NB4 (cell line): Measurements from ENCODE around the gene FPR1.

Source experiments
- CTCF ChIP-seq: IDR thresholded peaks from one replicate; pipeline ENCODE4 v1.5.1; 2012; ENCODE audit warnings: low read depth, low read length
- MAX ChIP-seq: IDR thresholded peaks from 2 replicates; pipeline ENCODE4 v1.6.1; 2011; ENCODE audit warnings: low read depth, low read length
- MYC ChIP-seq: IDR thresholded peaks from 2 replicates; pipeline ENCODE4 v1.6.1; 2011; ENCODE audit warnings: low read depth, low read length
- POLR2A ChIP-seq: IDR thresholded peaks from 2 replicates; pipeline ENCODE4 v1.6.1; 2011; ENCODE audit warnings: mild to moderate bottlenecking; ENCODE audit not compliant: insufficient read length; ENCODE audit errors: extremely low read depth

GRCh38 chr19:51799034-51799773, 47.5 kb upstream of the FPR1 start:
- TF ChIP-seq POLR2A (no peak), CTCF (no peak), MAX (no peak), MYC (no peak)
